Pancreas (tissue), 10 donors: ENCODE data around the gene CHD5. TPM values are rescaled to one million over a fixed set of nuclear protein-coding genes. Genes with fewer than 3 reads are reported as not detected.

Experiments used
- ATAC-seq, 4 donors: fragments of 200-7000 bp; cut with Tn5 transposase; one replicate each; pipeline versions ENCODE4 v1.8.0 to v1.9.1; 2020; ENCODE audit warnings: mild to moderate bottlenecking in 4 of 4, moderate library complexity in 4 of 4
- DNase-seq, 6 donors: peaks; one replicate each; pipeline ENCODE4 v3.0.0-alpha.2; 2020
- FAIRE-seq: peaks from 2 replicates; lab custom pipeline; 2012; peaks lifted over from hg19 to GRCh38; lab: Jason Lieb, UNC
- H3K27ac ChIP-seq, 4 donors: fragments of 200-600 bp; sonication (generic); 1 replicate in 3 of 4; 2 replicates in 1 of 4; pipeline versions ENCODE4 v1.5.0 to v1.8.0; 2020
- H3K27me3 ChIP-seq, 4 donors: fragments of 200-600 bp; one replicate each; pipeline ENCODE4 v1.8.0; 2021
- H3K36me3 ChIP-seq, 3 donors: fragments of 200-600 bp; sonication (generic) in 1 of 3; one replicate each; pipeline versions ENCODE4 v1.5.0 to v1.8.0; 2020 to 2021
- H3K4me1 ChIP-seq, 3 donors: fragments of 200-600 bp; one replicate each; pipeline ENCODE4 v1.8.0; 2021
- H3K4me3 ChIP-seq, 4 donors: fragments of 200-600 bp; sonication (generic) in 2 of 4; one replicate each; pipeline versions ENCODE4 v1.5.0 to v1.8.0; 2020 to 2021
- H3K9me3 ChIP-seq, 4 donors: fragments of 200-600 bp; one replicate each; pipeline ENCODE4 v1.8.0; 2021
- WGBS, 2 donors: extraction: QIAGEN DNeasy Blood & Tissue Kit; methylation state at CpG; one replicate each; pipeline ENCODE4 v1.1.7; 2013; 5-methylcytosine and 5-hydroxymethylcytosine counted together
- intact Hi-C, 3 donors: fragments of 100-400 bp; cut with DNase I; formaldehyde crosslinking; loops; one replicate each; pipeline versions ENCODE4 v1.11.1 to v1.14.2; 2022
- polyA plus RNA-seq, 2 donors: library from polyadenylated mRNA; stranded (reverse); fragments of 200-250 nt; gene quantifications; one replicate each; pipeline ENCODE4 v1.2.3, GENCODE V29; 2013
- total RNA-seq, 6 donors: library from RNA; stranded (reverse); fragmentation: NEBNext Ultra II Directional in 4 of 6; extraction: Animal tissue kit (Norgen Biotek cat#: 25700) in 4 of 6; gene quantifications; one replicate each; pipeline versions ENCODE4 v1.2.1 to v1.2.4, GENCODE V29; 2021 to 2023
- TF ChIP-seq, protein P1 (sequence below), 4 donors: fragments of 200-600 bp; sonication (generic) in 3 of 4; IDR thresholded peaks; one replicate each; pipeline versions ENCODE4 v1.5.0 to v1.8.0; 2021; ENCODE audit warnings: antibody characterized with exemption in 4 of 4
- donor health status: healthy with polysubstance abuse.
- donor health status: DM: no; HTN: no; CAD: no; lungs with moderate emphysema.
- donor health status: DM: no; HTN: no; CAD: no.
- donor health status: control.
- donor health status: control.
- donor health status: Bipolar disorder and iron deficiency.
- donor health status: DM: yes; HTN: yes; CAD: no.
- donor health status: DM: no; HTN: no; CAD: no.
- donor health status: DM: no; HTN: no; CAD: no.
- donor health status: DM: yes; HTN: yes; CAD: no.

Gene CHD5
- total and polyA plus RNA-seq, 8 donors, result 0.09 to 2.9 (median 0.40) TPM

DNA sequence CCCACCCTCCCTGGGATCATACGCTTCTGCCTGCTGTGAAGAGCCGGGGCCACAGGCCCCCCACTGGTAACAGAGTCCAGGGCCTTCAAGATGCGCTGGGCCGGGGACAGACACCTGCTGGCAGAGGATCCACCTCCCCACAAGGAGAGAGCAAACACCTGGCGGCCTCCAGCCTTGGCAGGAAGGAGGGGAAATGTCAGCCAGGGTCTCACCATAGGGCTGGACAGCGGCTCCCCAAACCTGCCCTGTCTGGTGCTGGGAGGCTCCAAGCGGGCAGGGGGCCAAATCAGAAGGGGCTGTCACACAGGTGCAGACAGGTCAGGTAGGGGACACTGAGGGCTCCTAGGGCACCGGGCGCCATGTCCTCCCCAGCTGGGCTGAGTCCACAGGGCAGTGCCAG, 75.5 kb downstream of the CHD5 start:
- no peak overlapping the region for H3K4me3 ChIP-seq
- intact Hi-C loops, result no loop called here
- H3K36me3 ChIP-seq, result no peaks in the 10 kb centered on the region
- WGBS, 2 donors, result 45 to 60% methylated on average over 9 of the region's 9 CpGs
- ATAC-seq (no peak), FAIRE-seq (no peak), DNase-seq (peak in 3 of 6 donors; percentile 14 to 48 (median 42))
- no peaks in the 10 kb centered on the region for H3K27me3 ChIP-seq
- TF ChIP-seq, protein P1, sequence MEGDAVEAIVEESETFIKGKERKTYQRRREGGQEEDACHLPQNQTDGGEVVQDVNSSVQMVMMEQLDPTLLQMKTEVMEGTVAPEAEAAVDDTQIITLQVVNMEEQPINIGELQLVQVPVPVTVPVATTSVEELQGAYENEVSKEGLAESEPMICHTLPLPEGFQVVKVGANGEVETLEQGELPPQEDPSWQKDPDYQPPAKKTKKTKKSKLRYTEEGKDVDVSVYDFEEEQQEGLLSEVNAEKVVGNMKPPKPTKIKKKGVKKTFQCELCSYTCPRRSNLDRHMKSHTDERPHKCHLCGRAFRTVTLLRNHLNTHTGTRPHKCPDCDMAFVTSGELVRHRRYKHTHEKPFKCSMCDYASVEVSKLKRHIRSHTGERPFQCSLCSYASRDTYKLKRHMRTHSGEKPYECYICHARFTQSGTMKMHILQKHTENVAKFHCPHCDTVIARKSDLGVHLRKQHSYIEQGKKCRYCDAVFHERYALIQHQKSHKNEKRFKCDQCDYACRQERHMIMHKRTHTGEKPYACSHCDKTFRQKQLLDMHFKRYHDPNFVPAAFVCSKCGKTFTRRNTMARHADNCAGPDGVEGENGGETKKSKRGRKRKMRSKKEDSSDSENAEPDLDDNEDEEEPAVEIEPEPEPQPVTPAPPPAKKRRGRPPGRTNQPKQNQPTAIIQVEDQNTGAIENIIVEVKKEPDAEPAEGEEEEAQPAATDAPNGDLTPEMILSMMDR (IDR thresholded peaks at IDR 0.05), result no peak
- no peak overlapping the region for H3K27ac ChIP-seq
- H3K4me1 ChIP-seq, result no peaks in the 10 kb centered on the region
- H3K9me3 ChIP-seq, result no peaks in the 10 kb centered on the region

DNA sequence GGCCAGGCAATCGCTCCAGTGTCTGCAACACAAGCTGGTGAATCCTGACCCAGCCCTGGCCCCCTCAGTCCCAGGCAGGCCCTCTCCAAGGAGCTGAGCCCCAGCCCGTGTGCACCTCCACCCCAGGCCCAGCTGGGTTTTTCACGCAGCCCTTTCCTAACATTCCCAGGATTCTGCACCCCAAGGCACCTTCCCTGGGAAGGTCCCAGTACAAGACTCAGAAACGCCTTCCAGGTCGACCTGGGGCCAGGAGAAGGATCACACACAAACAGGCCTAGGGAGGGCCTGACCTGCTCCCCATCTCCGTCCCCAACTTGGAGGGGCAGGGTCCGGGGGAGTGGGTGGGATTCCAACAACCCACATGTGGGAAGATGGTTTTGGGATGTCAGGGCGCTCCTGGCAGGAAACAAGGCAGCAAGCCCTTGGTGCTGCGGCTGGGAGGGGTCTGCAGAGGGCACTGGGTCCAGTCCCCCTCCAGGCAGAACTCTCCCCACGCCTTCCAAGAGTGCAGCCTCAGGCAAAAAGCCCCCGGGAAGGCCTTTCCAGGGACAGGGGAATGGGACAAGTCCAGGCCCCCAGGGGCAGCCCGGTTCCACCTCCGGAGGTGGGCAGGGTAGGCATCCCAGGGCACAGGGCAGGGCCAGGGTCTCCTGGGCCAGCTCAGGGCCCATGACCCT, 76.1 kb downstream of the CHD5 start:
- H3K27me3 ChIP-seq, result no peaks in the 10 kb centered on the region
- no peak for FAIRE-seq
- 45 to 50% methylated on average over 13 of the region's 13 CpGs for WGBS, 2 donors
- no peaks in the 10 kb centered on the region for H3K36me3 ChIP-seq
- ATAC-seq, result no peak
- no peaks in the 10 kb centered on the region for H3K4me1 ChIP-seq
- H3K4me3 ChIP-seq, result no peak overlapping the region
- intact Hi-C loops, result no loop called here
- no peaks in the 10 kb centered on the region for H3K9me3 ChIP-seq
- H3K27ac ChIP-seq, result no peak overlapping the region
- TF ChIP-seq, protein P1 (IDR thresholded peaks at IDR 0.05), result no peak
- DNase-seq, result peak in 2 of 6 donors; percentile 8 to 37

DNA sequence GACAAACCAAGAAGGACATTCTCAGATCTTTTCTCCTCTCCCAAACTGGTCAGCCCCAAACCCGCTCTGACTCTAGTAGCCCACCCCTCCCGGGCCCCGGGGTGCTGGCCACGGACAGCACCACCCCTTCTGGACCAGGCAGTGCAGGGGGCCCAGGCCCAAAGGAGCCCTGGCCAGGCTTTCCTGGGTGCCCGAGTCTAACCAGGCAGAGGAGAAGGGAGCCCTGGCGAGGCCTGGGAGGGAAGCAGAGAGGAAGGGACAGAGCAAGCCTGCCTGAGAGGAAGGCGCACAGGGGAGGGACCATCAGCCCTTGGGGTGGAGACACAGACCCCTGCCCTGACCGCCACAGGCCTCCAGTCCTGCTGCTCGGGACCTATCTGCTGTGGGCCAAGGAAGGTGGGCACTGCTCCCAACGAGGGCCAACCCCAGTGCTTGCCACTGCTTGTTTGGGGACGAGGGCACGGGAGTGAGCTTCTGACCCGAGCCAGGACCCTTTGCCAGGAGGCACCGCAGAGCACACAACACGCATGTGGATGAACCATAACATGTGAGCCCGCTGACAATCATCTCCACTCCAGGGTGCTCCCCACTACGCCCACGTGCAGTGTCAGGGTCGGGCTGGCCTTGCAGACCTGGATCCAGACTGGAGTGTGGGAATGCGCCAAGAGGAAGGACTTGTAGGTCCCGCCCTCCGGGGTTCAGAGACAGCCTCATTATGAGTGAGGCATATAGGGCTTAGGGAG, 76.8 kb downstream of the CHD5 start:
- ATAC-seq (no peak), DNase-seq (peak in 3 of 6 donors; percentile 12 to 62 (median 46)), FAIRE-seq (no peak)
- no peaks in the 10 kb centered on the region for H3K36me3 ChIP-seq
- H3K4me1 ChIP-seq, result no peaks in the 10 kb centered on the region
- H3K9me3 ChIP-seq, result no peaks in the 10 kb centered on the region
- TF ChIP-seq, protein P1 (IDR thresholded peaks at IDR 0.05), result no peak
- H3K27ac ChIP-seq, result no peak overlapping the region
- intact Hi-C loops, result no loop called here
- no peak overlapping the region for H3K4me3 ChIP-seq
- 51 to 60% methylated on average over 21 to 22 of the region's 22 CpGs for WGBS, 2 donors
- no peaks in the 10 kb centered on the region for H3K27me3 ChIP-seq

- Histone ChIP-seq H3K4me1 (no peaks in the 10 kb centered on the region), H3K27me3 (no peaks in the 10 kb centered on the region), H3K36me3 (no peaks in the 10 kb centered on the region), H3K4me3 (no peak overlapping the region), H3K27ac (no peak overlapping the region), H3K9me3 (no peaks in the 10 kb centered on the region)
- WGBS, 2 donors, result 53 to 57% methylated on average over 8 to 9 of the region's 9 CpGs
- intact Hi-C loops, result no loop called here
- TF ChIP-seq, protein P1 (IDR thresholded peaks at IDR 0.05), result no peak
- ATAC-seq (no peak), FAIRE-seq (no peak), DNase-seq (peak in 1 of 6 donors; percentile 31)
These were observed 77.6 kb downstream of the CHD5 start for GRCh38 chr1:6102532-6102845.
